Upper lobe of left lung (tissue), 4 donors: Measurements from ENCODE around the gene OR6S1.

Experiments
- CTCF ChIP-seq, 6 experiments: fragments of 450-650 bp in 4 of 6; fragments of 200-600 bp in 2 of 6; sonication (generic) in 2 of 6; IDR thresholded peaks; one replicate each; pipeline ENCODE4 v1.5.1; 2016 to 2019; ENCODE audit warnings: antibody characterized with exemption in 6 of 6
- EP300 ChIP-seq, 4 donors: sonication (generic); formaldehyde crosslinking; IDR thresholded peaks; one replicate each; pipeline ENCODE4 v1.5.1; 2017; ENCODE audit warnings: antibody characterized with exemption in 4 of 4, control low read depth in 2 of 4
- POLR2A ChIP-seq, 4 donors: fragments of 450-650 bp; IDR thresholded peaks; one replicate each; pipeline ENCODE4 v1.5.1; 2016 to 2017; ENCODE audit warnings: antibody characterized with exemption in 4 of 4, mild to moderate bottlenecking in 2 of 4
- POLR2AphosphoS5 ChIP-seq, 2 donors: sonication (generic); formaldehyde crosslinking; IDR thresholded peaks; one replicate each; pipeline ENCODE4 v1.5.1; 2017; ENCODE audit warnings: antibody characterized with exemption in 2 of 2

- TF ChIP-seq CTCF (IDR thresholded peaks at IDR 0.05): no peak
- no peak for TF ChIP-seq POLR2A (IDR thresholded peaks at IDR 0.05)
- no peak for TF ChIP-seq POLR2AphosphoS5 (IDR thresholded peaks at IDR 0.05)
- no peak for TF ChIP-seq EP300 (IDR thresholded peaks at IDR 0.05)
These were observed 8.4 kb downstream of the OR6S1 start for GRCh38 chr14:20632831-20633691.
